HEK293 (cell line): Measurements from ENCODE around the gene GAREM1.

Source experiments
- BCL11A ChIP-seq: fragments of 450-650 bp; formaldehyde crosslinking; IDR thresholded peaks from 2 replicates; pipeline ENCODE4 v1.5.1; 2016; ENCODE audit warnings: low read depth, missing biosample characterization, missing genetic modification characterization
- HOXC10 ChIP-seq: sonication (generic); formaldehyde crosslinking; IDR thresholded peaks from 2 replicates; pipeline ENCODE4 v1.8.1; 2023; ENCODE audit warnings: mild to moderate bottlenecking, missing genetic modification reagents
- MEIS1 ChIP-seq: sonication (generic); formaldehyde crosslinking; IDR thresholded peaks from 2 replicates; pipeline ENCODE4 v1.8.1; 2022; ENCODE audit warnings: missing genetic modification reagents, mild to moderate bottlenecking, borderline replicate concordance
- PRDM2 ChIP-seq: fragments of 450-650 bp; formaldehyde crosslinking; IDR thresholded peaks from 2 replicates; pipeline ENCODE4 v1.5.1; 2016; ENCODE audit warnings: missing biosample characterization, missing genetic modification characterization, borderline replicate concordance
- PRDM4 ChIP-seq: fragments of 450-650 bp; formaldehyde crosslinking; IDR thresholded peaks from 2 replicates; pipeline ENCODE4 v1.5.1; 2017; ENCODE audit warnings: missing biosample characterization, missing genetic modification characterization
- SALL2 ChIP-seq: fragments of 450-650 bp; formaldehyde crosslinking; IDR thresholded peaks from 2 replicates; pipeline ENCODE4 v1.5.0; 2017; ENCODE audit warnings: missing biosample characterization, mild to moderate bottlenecking, missing genetic modification characterization, borderline replicate concordance
- ZBTB1 ChIP-seq: fragments of 450-650 bp; formaldehyde crosslinking; IDR thresholded peaks from 2 replicates; pipeline ENCODE4 v1.5.1; 2016; ENCODE audit warnings: missing biosample characterization, missing genetic modification characterization
- ZBTB20 ChIP-seq: fragments of 450-650 bp; formaldehyde crosslinking; IDR thresholded peaks from 2 replicates; pipeline ENCODE4 v1.5.1; 2016; ENCODE audit warnings: missing biosample characterization, missing genetic modification characterization
- ZBTB44 ChIP-seq: fragments of 450-650 bp; IDR thresholded peaks from 2 replicates; pipeline ENCODE4 v1.5.1; 2018; ENCODE audit warnings: missing biosample characterization, mild to moderate bottlenecking, missing genetic modification characterization
- ZEB2 ChIP-seq: fragments of 450-650 bp; formaldehyde crosslinking; IDR thresholded peaks from 2 replicates; pipeline ENCODE4 v1.5.1; 2016; ENCODE audit warnings: missing biosample characterization, missing genetic modification characterization
- ZFP3 ChIP-seq: fragments of 450-650 bp; formaldehyde crosslinking; IDR thresholded peaks from 2 replicates; pipeline ENCODE4 v1.5.1; 2016; ENCODE audit warnings: low read depth, missing biosample characterization, missing genetic modification characterization
- ZNF138 ChIP-seq: fragments of 450-650 bp; formaldehyde crosslinking; IDR thresholded peaks from 2 replicates; pipeline ENCODE4 v1.5.1; 2016; ENCODE audit warnings: missing biosample characterization, missing genetic modification characterization, borderline replicate concordance
- ZNF155 ChIP-seq: fragments of 450-650 bp; formaldehyde crosslinking; IDR thresholded peaks from 2 replicates; pipeline ENCODE4 v1.5.1; 2016; ENCODE audit warnings: missing biosample characterization, missing genetic modification characterization
- ZNF184 ChIP-seq: fragments of 450-650 bp; IDR thresholded peaks from 2 replicates; pipeline ENCODE4 v1.5.1; 2018; ENCODE audit warnings: missing biosample characterization, mild to moderate bottlenecking, missing genetic modification characterization
- ZNF37A ChIP-seq: fragments of 450-650 bp; IDR thresholded peaks from 2 replicates; pipeline ENCODE4 v1.5.1; 2018; ENCODE audit warnings: missing biosample characterization, missing genetic modification characterization
- ZNF398 ChIP-seq: fragments of 450-650 bp; formaldehyde crosslinking; IDR thresholded peaks from 2 replicates; pipeline ENCODE4 v1.5.1; 2017; ENCODE audit warnings: missing biosample characterization, missing genetic modification characterization
- ZNF513 ChIP-seq: fragments of 450-650 bp; IDR thresholded peaks from 2 replicates; pipeline ENCODE4 v1.5.1; 2018; ENCODE audit warnings: missing biosample characterization, missing genetic modification characterization
- ZNF529 ChIP-seq: fragments of 450-650 bp; formaldehyde crosslinking; IDR thresholded peaks from 2 replicates; pipeline ENCODE4 v1.5.1; 2017; ENCODE audit warnings: missing genetic modification characterization, missing biosample characterization; ENCODE audit not compliant: insufficient replicate concordance
- ZNF571 ChIP-seq: fragments of 450-650 bp; formaldehyde crosslinking; IDR thresholded peaks from 2 replicates; pipeline ENCODE4 v1.5.0; 2017; ENCODE audit warnings: missing biosample characterization, missing genetic modification characterization
- ZNF585B ChIP-seq: fragments of 450-650 bp; formaldehyde crosslinking; IDR thresholded peaks from 2 replicates; pipeline ENCODE4 v1.5.1; 2016; ENCODE audit warnings: missing biosample characterization, missing genetic modification characterization
- ZNF645 ChIP-seq: fragments of 450-650 bp; formaldehyde crosslinking; IDR thresholded peaks from 2 replicates; pipeline ENCODE4; 2016; ENCODE audit warnings: missing biosample characterization, missing genetic modification characterization
- ZNF658 ChIP-seq: fragments of 450-650 bp; formaldehyde crosslinking; IDR thresholded peaks from 2 replicates; pipeline ENCODE4; 2016; ENCODE audit warnings: missing biosample characterization, missing genetic modification characterization
- ZNF660 ChIP-seq: fragments of 450-650 bp; IDR thresholded peaks from 2 replicates; pipeline ENCODE4 v1.5.1; 2018; ENCODE audit warnings: missing biosample characterization, mild to moderate bottlenecking, missing genetic modification characterization
- ZNF830 ChIP-seq: fragments of 450-650 bp; IDR thresholded peaks from 2 replicates; pipeline ENCODE4 v1.5.0; 2018; ENCODE audit warnings: missing biosample characterization, missing genetic modification characterization, low read depth, mild to moderate bottlenecking, moderate library complexity
- ZXDB ChIP-seq: fragments of 450-650 bp; formaldehyde crosslinking; IDR thresholded peaks from 2 replicates; pipeline ENCODE4 v1.5.1; 2016; ENCODE audit warnings: missing biosample characterization, missing genetic modification characterization

Gene GAREM1

GRCh38 chr18:32349728-32350395 is 120.8 kb downstream of the GAREM1 start (continued):
- TF ChIP-seq ZNF645 (tag by site-specific recombination) (no peak), BCL11A (no peak), ZXDB (tag by site-specific recombination) (no peak), ZNF571 (no peak), ZNF529 (no peak), ZNF184 (tag by site-specific recombination) (no peak), ZNF37A (tag by site-specific recombination) (no peak), ZNF398 (no peak), PRDM4 (tag by site-specific recombination) (no peak), ZBTB20 (tag by site-specific recombination) (no peak), ZBTB44 (tag by site-specific recombination) (no peak), MEIS1 (CRISPR knock-in tag) (no peak), ZNF155 (tag by site-specific recombination) (no peak), PRDM2 (tag by site-specific recombination) (no peak), ZEB2 (tag by site-specific recombination) (peak; percentile 60), ZNF660 (tag by site-specific recombination) (peak; percentile 82; the same call in 1 of the 2 replicates), ZNF585B (tag by site-specific recombination) (no peak), ZNF658 (tag by site-specific recombination) (no peak), ZNF513 (tag by site-specific recombination) (0 out of 2 replicates have a peak, but pooled peaks have one; percentile 9), ZFP3 (tag by site-specific recombination) (no peak), ZNF138 (tag by site-specific recombination) (no peak), SALL2 (tag by site-specific recombination) (no peak), ZBTB1 (tag by site-specific recombination) (no peak), ZNF830 (no peak), HOXC10 (CRISPR knock-in tag) (no peak)
